Hepatocyte (in vitro differentiated cells): ENCODE measurements around the gene COTL1.

ENCODE experiments used
- EZH2 ChIP-seq: fragments of 200-600 bp; sonication (generic); IDR thresholded peaks from 2 replicates; pipeline ENCODE4 v1.6.1; 2016; ENCODE audit warnings: antibody characterized with exemption, mild to moderate bottlenecking, borderline replicate concordance
- EZH2phosphoT487 ChIP-seq: fragments of 200-600 bp; sonication (generic); IDR thresholded peaks from one replicate; pipeline ENCODE4 v1.6.1; 2018; ENCODE audit warnings: antibody characterized with exemption, mild to moderate bottlenecking, low read depth, moderate library complexity; ENCODE audit not compliant: unreplicated experiment, severe bottlenecking
- TF ChIP-seq, protein P1 (sequence below): fragments of 200-600 bp; sonication (generic); IDR thresholded peaks from 2 replicates; pipeline ENCODE4 v1.5.1; 2016; ENCODE audit warnings: antibody characterized with exemption, mild to moderate bottlenecking; ENCODE audit not compliant: poor library complexity

DNA sequence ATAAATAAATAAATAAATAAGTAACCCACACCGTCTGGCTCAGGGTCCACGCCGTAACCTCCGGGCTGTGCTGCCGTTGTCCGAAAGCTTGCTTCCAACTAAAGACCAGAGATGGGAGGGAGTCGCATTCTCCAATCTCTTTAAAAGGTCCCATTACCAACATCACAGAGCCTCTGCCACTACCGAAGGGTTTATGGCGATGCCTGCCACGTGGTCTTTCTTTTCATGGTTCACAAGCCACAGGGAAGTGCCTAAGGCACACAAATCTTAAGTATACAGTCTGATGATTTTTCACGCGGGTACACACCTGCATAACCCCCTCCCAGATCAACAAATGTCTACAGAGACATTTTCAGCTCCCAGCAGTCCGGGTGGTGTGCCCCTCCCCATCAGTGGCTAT, 1.4 kb downstream of the COTL1 start:
- TF ChIP-seq, protein P1, sequence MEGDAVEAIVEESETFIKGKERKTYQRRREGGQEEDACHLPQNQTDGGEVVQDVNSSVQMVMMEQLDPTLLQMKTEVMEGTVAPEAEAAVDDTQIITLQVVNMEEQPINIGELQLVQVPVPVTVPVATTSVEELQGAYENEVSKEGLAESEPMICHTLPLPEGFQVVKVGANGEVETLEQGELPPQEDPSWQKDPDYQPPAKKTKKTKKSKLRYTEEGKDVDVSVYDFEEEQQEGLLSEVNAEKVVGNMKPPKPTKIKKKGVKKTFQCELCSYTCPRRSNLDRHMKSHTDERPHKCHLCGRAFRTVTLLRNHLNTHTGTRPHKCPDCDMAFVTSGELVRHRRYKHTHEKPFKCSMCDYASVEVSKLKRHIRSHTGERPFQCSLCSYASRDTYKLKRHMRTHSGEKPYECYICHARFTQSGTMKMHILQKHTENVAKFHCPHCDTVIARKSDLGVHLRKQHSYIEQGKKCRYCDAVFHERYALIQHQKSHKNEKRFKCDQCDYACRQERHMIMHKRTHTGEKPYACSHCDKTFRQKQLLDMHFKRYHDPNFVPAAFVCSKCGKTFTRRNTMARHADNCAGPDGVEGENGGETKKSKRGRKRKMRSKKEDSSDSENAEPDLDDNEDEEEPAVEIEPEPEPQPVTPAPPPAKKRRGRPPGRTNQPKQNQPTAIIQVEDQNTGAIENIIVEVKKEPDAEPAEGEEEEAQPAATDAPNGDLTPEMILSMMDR = no peak
- TF ChIP-seq EZH2phosphoT487 (no peak), EZH2 (no peak)
